ENCODE measurements around the gene REXO4. TPM values are rescaled to one million over a fixed set of nuclear protein-coding genes. Genes with fewer than 3 reads are reported as not detected.
A peak's percentile ranks its signal among the peaks of the same experiment; 100 is the strongest.

The REXO4 gene
- total RNA-seq, 2 experiments from 2014 or later, result 19.7 to 21.7 TPM

DNA sequence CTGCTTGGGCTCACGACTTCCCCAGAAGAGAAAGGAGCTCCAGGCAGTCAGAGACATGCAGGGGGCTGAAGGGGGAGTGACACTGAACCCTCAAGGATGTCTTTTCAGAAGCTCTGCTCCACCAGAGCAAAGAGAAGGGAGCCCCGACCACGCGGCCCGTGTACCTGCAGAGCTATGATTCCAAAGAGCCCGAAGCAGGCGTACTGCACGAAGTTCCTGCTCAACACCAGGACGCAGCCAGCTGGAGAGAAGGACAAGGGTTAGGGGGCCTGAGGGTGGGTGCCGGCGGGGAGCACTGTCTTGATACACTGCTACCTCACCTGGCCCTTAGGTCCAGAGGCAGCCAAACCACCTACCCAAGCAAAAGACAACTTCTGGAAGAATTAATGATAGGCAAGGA is 51.4 kb downstream of the REXO4 start:
- Mint-ChIP-seq H3K9me3 (no peaks in the 10 kb centered on the region), H3K4me1 (peaks cover 50% of the 10 kb centered on the region), H3K4me3 (no peak overlapping the region), H3K27me3 (no peaks in the 10 kb centered on the region), H3K36me3 (ENCODE audit: low read depth) (peaks cover 86% of the 10 kb centered on the region), H3K27ac (no peak overlapping the region)
- ChIA-PET CTCF (no interaction called here), POLR2A (interaction anchor here (1.3 to 3.5 kb wide), 4 partner anchors 8 to 18 kb away, joined by 7 to 25 read pairs (median 16); partner anchors contain the start of genes MED22, RPL7A, SURF1 and SURF2)
- DNase-seq, result no peak

DNA sequence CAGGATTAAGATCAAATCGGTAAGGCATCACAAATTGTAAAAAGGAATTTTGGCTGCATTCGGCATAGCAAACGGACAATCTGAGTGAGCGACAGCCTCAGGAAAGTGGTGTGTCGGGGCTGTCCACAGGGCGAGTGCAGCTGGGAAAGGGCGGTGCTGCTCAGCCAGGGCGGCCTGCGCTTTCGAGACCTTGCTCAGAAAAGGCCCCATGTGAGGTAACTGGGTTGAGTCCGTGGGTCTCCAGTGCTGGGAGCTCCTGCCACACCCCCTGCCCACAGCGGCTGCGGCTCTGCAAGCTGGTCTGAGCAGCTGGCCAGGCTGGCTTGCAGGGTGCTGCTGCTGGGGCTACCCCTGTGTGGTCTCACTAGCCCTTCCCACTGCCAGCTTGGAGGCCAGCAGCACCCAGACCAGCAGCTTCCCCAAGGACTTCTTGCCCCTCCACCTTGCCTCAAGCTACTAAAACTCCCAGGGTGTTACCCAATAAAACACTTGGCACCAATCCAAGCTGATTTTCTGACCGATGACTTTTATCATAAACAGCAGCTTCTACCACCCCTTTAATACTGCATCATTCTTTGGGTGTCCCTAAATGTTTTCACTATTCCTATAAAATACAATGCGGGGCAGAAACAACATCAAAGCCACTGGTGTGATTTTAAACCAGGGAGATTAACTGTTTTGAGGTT is 55.3 kb downstream of the REXO4 start:
- POLR2A ChIA-PET, result interaction anchor here (1.8 to 3.9 kb wide), 5 partner anchors 9 to 14 kb away, joined by 6 to 25 read pairs (median 16); partner anchors contain the start of genes MED22 and RPL7A
- DNase-seq, result no peak
- CTCF ChIA-PET, result interaction anchor here (0.5 to 0.9 kb wide), 2 partner anchors 9 to 415 kb away, joined by 3 read pairs; no protein-coding TSS in a partner anchor
- Mint-ChIP-seq H3K9me3 (no peaks in the 10 kb centered on the region), H3K27me3 (no peaks in the 10 kb centered on the region), H3K4me3 (no peak overlapping the region), H3K4me1 (peaks cover 40% of the 10 kb centered on the region), H3K36me3 (ENCODE audit: low read depth) (peaks cover 67% of the 10 kb centered on the region), H3K27ac (no peak overlapping the region)

DNA sequence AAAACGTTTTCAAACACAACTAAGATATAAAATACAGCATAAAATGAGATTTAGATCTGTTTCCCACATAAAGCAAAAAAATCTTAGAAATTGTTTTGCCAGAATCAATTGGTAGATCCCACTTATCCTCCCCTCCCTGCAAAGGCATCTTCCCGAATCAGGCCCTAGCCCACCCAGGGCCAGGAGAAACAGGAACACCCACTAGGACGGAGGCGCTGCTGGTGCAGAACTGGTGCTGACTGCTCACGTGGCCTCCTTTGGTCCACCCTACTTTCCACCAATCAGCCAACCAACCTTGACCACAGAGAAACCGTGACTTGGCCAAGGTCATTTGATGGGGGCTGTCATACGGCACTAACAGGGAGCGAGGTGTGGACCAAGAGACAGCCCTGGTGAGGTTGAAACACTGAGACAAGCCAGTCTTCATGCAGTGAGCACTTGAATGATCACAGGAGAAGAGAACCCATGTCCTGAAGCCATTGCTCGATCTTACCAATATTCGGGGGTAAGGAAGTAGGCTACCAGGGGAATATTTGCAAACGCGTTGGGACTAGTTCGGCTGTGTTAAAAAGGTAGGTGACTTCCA is 56.2 kb downstream of the REXO4 start:
- Mint-ChIP-seq H3K9me3 (no peaks in the 10 kb centered on the region), H3K27ac (no peak overlapping the region), H3K36me3 (ENCODE audit: low read depth) (peaks cover 61% of the 10 kb centered on the region), H3K27me3 (no peaks in the 10 kb centered on the region), H3K4me1 (peaks cover 42% of the 10 kb centered on the region), H3K4me3 (no peak overlapping the region)
- no peak for DNase-seq
- ChIA-PET POLR2A (interaction anchor here (1.2 to 8.5 kb wide), 5 partner anchors 10 to 14 kb away, joined by 4 to 277 read pairs (median 17); partner anchors contain the start of genes MED22, RPL7A, STKLD1 and SURF4), CTCF (interaction anchor here (0.9 kb wide), 1 partner anchor 10 kb away, joined by 3 read pairs; no protein-coding TSS in a partner anchor)

DNA sequence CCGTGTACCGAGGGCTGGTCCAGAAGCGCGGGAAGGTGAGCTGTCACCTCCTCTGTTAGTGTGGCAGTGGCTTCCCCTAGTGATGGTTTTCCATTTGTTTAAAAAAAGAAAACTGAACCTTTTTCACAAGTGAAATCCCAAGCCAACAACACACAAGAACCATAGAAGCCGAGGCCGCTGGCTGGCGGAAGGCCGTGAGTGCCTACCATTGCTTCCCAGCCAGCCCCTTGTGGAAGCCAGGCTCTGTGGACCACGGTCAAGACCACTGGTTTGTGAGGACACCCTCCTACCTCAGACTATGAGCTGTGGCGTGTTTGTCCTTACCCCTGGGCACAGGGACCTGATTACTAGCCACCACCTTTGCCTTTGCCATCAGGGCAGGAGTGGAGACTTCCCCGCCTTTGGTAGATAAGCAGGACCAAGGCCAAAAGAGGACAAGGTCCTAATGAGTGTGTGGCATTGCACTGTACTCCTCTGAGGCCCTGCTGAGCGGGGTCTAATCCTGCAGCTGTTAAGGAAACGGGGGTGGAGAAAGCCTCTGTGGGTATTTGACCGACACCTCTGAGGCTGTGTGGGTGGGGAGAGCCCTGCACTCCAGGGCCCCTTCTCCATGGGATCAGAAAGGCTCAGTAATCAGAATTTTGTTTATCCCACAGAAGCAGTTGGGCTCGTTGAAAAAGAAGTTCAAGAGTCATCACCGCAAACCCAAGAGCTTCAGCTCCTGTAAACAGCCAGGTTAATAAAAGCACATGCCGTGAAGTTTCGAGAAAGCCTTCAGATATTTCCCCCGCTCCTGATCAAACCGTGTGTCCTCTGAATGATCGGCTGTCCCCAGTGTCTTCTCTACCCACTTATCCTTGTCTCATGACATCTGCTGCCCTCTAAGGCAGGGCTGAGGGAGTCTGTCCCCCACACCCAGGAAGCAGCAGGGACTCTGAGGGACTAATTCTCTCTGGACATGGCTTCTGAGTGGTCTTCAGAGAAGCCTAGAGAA is 57.1 kb downstream of the REXO4 start:
- H3K27ac Mint-ChIP-seq, result peak overlapping the region; percentile 36
- H3K4me3 Mint-ChIP-seq, result no peak overlapping the region
- H3K27me3 Mint-ChIP-seq, result no peaks in the 10 kb centered on the region
- CTCF ChIA-PET, result interaction anchor here (1.5 kb wide), 1 partner anchor 10 kb away, joined by 6 read pairs; no protein-coding TSS in a partner anchor
- peaks cover 42% of the 10 kb centered on the region for H3K4me1 Mint-ChIP-seq
- H3K9me3 Mint-ChIP-seq, result no peaks in the 10 kb centered on the region
- H3K36me3 Mint-ChIP-seq (ENCODE audit: low read depth), result peaks cover 52% of the 10 kb centered on the region
- POLR2A ChIA-PET, result interaction anchor here (1.0 to 8.5 kb wide), 4 partner anchors 10 to 42 kb away, joined by 3 to 277 read pairs (median 4); partner anchors contain the start of genes MED22, RPL7A, STKLD1 and SURF4
- DNase-seq, result no peak

DNA sequence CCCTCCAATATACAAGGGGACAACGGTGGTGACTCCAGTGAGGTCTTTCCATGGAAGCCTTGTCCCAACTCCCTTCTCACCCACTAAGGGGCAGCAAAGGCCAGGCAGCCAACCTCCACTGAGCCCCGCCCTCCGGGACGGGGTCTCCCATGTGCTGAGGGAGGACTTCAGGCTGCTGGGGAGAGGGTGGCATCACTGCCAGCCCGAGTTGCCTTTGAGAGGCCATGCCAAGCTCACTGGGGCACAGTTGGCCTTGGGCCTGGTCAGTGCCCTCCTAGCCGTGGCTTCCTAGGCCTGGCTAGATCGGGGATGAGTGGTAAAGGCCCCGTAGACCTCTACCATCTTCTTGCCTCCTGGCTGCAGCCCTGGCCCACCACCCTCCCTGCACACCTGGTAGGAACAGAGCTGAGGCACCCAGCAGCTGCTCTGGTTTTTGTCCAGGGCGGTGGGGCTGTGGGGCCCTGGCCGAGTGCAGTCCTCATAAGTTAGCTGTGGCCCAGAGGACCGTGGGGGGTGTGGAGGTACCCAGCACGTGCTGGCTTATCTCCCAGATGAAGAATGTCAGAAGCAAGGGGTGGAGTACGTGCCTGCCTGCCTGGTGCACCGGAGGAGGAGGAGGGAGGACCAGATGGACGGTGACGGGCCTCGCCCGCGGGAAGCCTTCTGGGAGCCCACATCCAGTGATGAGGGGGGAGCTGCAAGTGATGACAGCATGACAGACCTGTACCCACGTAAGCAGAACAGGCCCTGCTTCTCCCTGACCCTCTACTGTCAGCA is 58.2 kb downstream of the REXO4 start:
- POLR2A ChIA-PET, result interaction anchor here (1.0 to 8.5 kb wide), 4 partner anchors 9 to 43 kb away, joined by 3 to 277 read pairs (median 4); partner anchors contain the start of genes STKLD1 and SURF4
- DNase-seq, result no peak
- H3K4me3 Mint-ChIP-seq, result no peak overlapping the region

DNA sequence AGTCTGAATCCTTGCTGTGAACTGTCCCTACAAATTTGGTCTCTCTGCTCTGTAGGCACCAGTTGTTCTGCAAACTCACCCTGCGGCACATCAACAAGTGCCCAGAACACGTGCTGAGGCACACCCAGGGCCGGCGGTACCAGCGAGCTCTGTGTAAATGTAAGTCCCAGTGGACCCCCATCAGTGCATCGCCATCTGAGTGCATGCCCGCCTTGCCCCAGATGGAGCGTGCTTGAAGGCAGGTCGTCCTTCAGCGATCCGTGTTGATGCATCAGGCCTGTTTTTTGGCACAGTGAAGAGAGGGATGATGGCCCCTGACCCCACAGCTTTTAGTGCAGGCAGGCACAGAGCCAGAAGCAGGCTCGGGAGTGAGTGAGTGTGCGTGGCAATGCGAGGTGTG is 60.2 kb downstream of the REXO4 start:
- no peak for DNase-seq
- ChIA-PET POLR2A (interaction anchor here (0.7 to 8.5 kb wide), 5 partner anchors 9 to 23 kb away, joined by 4 to 277 read pairs (median 20); partner anchors contain the start of genes MED22, RPL7A, STKLD1 and SURF4), CTCF (interaction anchor here (0.5 to 5.9 kb wide), 7 partner anchors 9 to 444 kb away, joined by 3 to 59 read pairs (median 4); partner anchors contain the start of genes MED22 and RPL7A)
- Mint-ChIP-seq H3K4me3 (peak overlapping the region; percentile 72), H3K9me3 (no peaks in the 10 kb centered on the region), H3K27me3 (no peaks in the 10 kb centered on the region), H3K4me1 (peaks cover 56% of the 10 kb centered on the region), H3K27ac (peak overlapping the region; percentile 59), H3K36me3 (ENCODE audit: low read depth) (peaks cover 32% of the 10 kb centered on the region)

More for the DNA sequence above, 58.2 kb downstream of the REXO4 start:
- H3K27me3 Mint-ChIP-seq, result no peaks in the 10 kb centered on the region
- H3K9me3 Mint-ChIP-seq, result no peaks in the 10 kb centered on the region
- CTCF ChIA-PET, result interaction anchor here (0.6 to 1.5 kb wide), 3 partner anchors 11 to 100 kb away, joined by 3 to 6 read pairs (median 3); partner anchors contain the start of genes CACFD1 and SURF6
- peaks cover 51% of the 10 kb centered on the region for H3K4me1 Mint-ChIP-seq
- H3K27ac Mint-ChIP-seq, result peak overlapping the region; percentile 59
- peaks cover 41% of the 10 kb centered on the region for H3K36me3 Mint-ChIP-seq (ENCODE audit: low read depth)

DNA sequence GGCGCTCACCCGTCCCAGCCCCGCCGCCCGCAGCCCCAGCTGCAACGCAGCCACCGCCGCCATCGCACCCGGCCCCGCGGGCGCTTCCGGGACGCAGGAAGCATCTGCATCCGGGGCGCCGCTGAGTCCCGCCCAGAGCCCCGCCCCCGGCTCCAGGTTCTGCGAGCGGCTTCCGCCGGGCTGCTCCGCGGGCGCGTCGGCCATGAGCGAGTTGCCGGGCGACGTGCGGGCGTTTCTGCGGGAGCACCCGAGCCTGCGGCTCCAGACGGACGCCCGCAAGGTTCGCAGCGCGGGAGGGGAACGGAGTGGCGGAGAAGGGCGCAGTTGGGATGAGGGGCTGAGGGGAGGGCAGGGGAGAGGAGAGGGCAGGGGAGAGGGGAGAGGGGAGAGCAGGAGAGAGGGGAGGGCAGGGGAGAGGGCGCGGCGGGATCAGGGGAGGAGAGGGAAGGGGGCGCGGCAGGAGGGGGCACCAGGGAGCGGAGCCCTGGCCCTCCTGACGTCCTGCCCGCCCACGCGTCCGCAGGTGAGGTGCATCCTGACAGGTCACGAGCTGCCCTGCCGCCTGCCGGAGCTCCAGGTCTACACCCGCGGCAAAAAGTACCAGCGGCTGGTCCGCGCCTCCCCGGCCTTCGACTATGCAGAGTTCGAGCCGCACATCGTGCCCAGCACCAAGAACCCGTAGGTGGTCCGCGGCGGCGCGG is 61.3 kb downstream of the REXO4 start, which contains the start of the genes SURF1 and SURF2:
Gene SURF1, minus strand, starts transcription at position 97 of the 701 bp plus-strand sequence. Its CDS starts 34 bp downstream, at position 63.
Gene SURF2, plus strand, starts transcription at position 160 of the 701 bp plus-strand sequence. Its CDS starts 43 bp downstream, at position 203.
- peak; percentile 93 for DNase-seq
- Mint-ChIP-seq H3K4me1 (peaks cover 53% of the 10 kb centered on the region), H3K27ac (peak within 1 kb of the TSS; percentile 83), H3K9me3 (no peaks in the 10 kb centered on the region), H3K27me3 (no peaks in the 10 kb centered on the region), H3K4me3 (peak within 1 kb of the TSS; percentile 85), H3K36me3 (ENCODE audit: low read depth) (peaks cover 33% of the 10 kb centered on the region)
- ChIA-PET CTCF (interaction anchor here (0.6 to 5.9 kb wide), 10 partner anchors 8 to 334 kb away, joined by 3 to 59 read pairs (median 4); partner anchors contain the start of genes MED22 and RPL7A), POLR2A (interaction anchor here (0.5 to 8.5 kb wide), 9 partner anchors 8 to 60 kb away, joined by 3 to 277 read pairs (median 10); partner anchors contain the start of genes MED22, REXO4, RPL7A and STKLD1)

Other genes with a start within 250 kb of the REXO4 start
- gene OBP2B, start 208.8 kb downstream of the REXO4 start, total RNA-seq, result not detected
- gene ABO, start 142.8 kb downstream of the REXO4 start, total RNA-seq, result under 1 TPM; 0.20 to 0.53 TPM
- gene SURF6, start 81.8 kb downstream of the REXO4 start, total RNA-seq, result 10 to 100 TPM in 1 of 2 experiments, 1 to 10 TPM in 1; 9.3 to 10.9 TPM
- gene MED22, start 69.9 kb downstream of the REXO4 start, total RNA-seq, result 10 to 100 TPM; 21.1 to 23.3 TPM
- gene RPL7A, start 69.8 kb downstream of the REXO4 start, total RNA-seq, result 1,000 to 10,000 TPM; 1,627 to 1,632 TPM
- 10 to 100 TPM; 33.8 to 37.6 TPM for gene SURF1, start 61.5 kb downstream of the REXO4 start, total RNA-seq
- 10 to 100 TPM; 10.2 TPM for gene SURF2, start 61.5 kb downstream of the REXO4 start, total RNA-seq
- 100 to 1,000 TPM; 249 to 260 TPM for gene SURF4, start 42.0 kb downstream of the REXO4 start, total RNA-seq
- under 1 TPM; 0.65 to 0.71 TPM for gene STKLD1, start 41.6 kb downstream of the REXO4 start, total RNA-seq
- 1 to 10 TPM; 2.1 to 2.4 TPM for gene ADAMTS13, start 4.4 kb upstream of the REXO4 start, total RNA-seq
- 1 to 10 TPM in 1 of 2 experiments, under 1 TPM in 1; 0.68 to 1.2 TPM for gene CACFD1, start 42.0 kb upstream of the REXO4 start, total RNA-seq
- gene SLC2A6, start 61.1 kb upstream of the REXO4 start, total RNA-seq, result 1 to 10 TPM; 1.2 to 2.0 TPM
- not detected for gene MYMK, start 106.9 kb upstream of the REXO4 start, total RNA-seq
- not detected for gene ADAMTSL2, start 116.7 kb upstream of the REXO4 start, total RNA-seq
- not detected for gene FAM163B, start 191.4 kb upstream of the REXO4 start, total RNA-seq
- not detected for gene DBH, start 218.4 kb upstream of the REXO4 start, total RNA-seq